OCI-LY7 (cell line): ENCODE measurements around the gene SUDS3. TPM values are rescaled to one million over a fixed set of nuclear protein-coding genes. Genes with fewer than 3 reads are reported as not detected.

Experiments
- BruUV-seq: library from RNA; stranded (reverse); fragments of 400-500 nt; replicated peaks from 2 replicates; lab custom pipeline; 2021; lab: Mats Ljungman, UMichigan
- CTCF ChIA-PET: fragments of 300-600 bp; sonication (Branson Sonifier 250); formaldehyde crosslinking; loops from one replicate; lab custom pipeline; 2022; ENCODE audit warnings: antibody characterized with exemption; ENCODE audit not compliant: unreplicated experiment; lab: Charles Lee
- POLR2A ChIA-PET: fragments of 300-600 bp; sonication (Branson Sonifier 250); formaldehyde crosslinking; loops from one replicate; lab custom pipeline; 2022; ENCODE audit warnings: antibody characterized with exemption; lab: Charles Lee
- DNase-seq: peaks from one replicate; pipeline ENCODE4 v3.0.0-alpha.2; 2015; ENCODE audit warnings: low spot score
- H2AFZ ChIP-seq: fragments of 200-600 bp; sonication (generic), shearing (Covaris generic); 2 replicates; pipeline ENCODE4 v1.6.1; 2014; ENCODE audit warnings: mild to moderate bottlenecking, antibody characterized with exemption, low read length, moderate library complexity
- H3K27ac ChIP-seq: fragments of 200-600 bp; sonication (generic); 2 replicates; pipeline ENCODE4 v1.5.1; 2014; ENCODE audit warnings: mixed run types, low read depth, mild to moderate bottlenecking, moderate library complexity, low read length, inconsistent platforms; ENCODE audit not compliant: poor library complexity, severe bottlenecking
- H3K36me3 ChIP-seq: fragments of 200-600 bp; sonication (generic); 2 replicates; pipeline ENCODE4 v1.6.1; 2014; ENCODE audit warnings: mild to moderate bottlenecking, antibody characterized with exemption, low read length, moderate library complexity, mixed read lengths; ENCODE audit not compliant: insufficient read depth
- H3K4me1 ChIP-seq: fragments of 200-600 bp; sonication (generic); 2 replicates; pipeline ENCODE4 v1.5.1; 2014; ENCODE audit warnings: mild to moderate bottlenecking, low read length; ENCODE audit not compliant: insufficient read depth, poor library complexity, severe bottlenecking
- H3K4me2 ChIP-seq: fragments of 200-600 bp; sonication (generic); 2 replicates; pipeline ENCODE4 v1.6.1; 2014; ENCODE audit warnings: mild to moderate bottlenecking, low read length
- H3K4me3 ChIP-seq: fragments of 200-600 bp; sonication (generic); 2 replicates; pipeline ENCODE4 v1.5.1; 2014; ENCODE audit warnings: mild to moderate bottlenecking, low read depth, low read length; ENCODE audit not compliant: poor library complexity, severe bottlenecking
- H3K79me2 ChIP-seq: fragments of 200-600 bp; sonication (generic); 2 replicates; pipeline ENCODE4 v1.6.1; 2016; ENCODE audit warnings: low read depth, mild to moderate bottlenecking, low read length, moderate library complexity, mixed read lengths; ENCODE audit not compliant: insufficient read depth
- H3K9me2 ChIP-seq: fragments of 200-600 bp; sonication (generic); 2 replicates; pipeline ENCODE4 v1.6.1; 2016; ENCODE audit warnings: mild to moderate bottlenecking, low read length, mixed read lengths; ENCODE audit not compliant: insufficient read depth
- H3K9me3 ChIP-seq: fragments of 200-600 bp; sonication (generic); 2 replicates; pipeline ENCODE4 v1.6.1; 2014; ENCODE audit warnings: mild to moderate bottlenecking, mixed run types, low read length, mixed read lengths
- H4K20me1 ChIP-seq: fragments of 200-600 bp; sonication (generic); 2 replicates; pipeline ENCODE4 v1.6.1; 2014; ENCODE audit warnings: mild to moderate bottlenecking, antibody characterized with exemption, low read length, moderate library complexity, mixed read lengths; ENCODE audit not compliant: insufficient read depth
- EZH2phosphoT487 ChIP-seq: fragments of 200-600 bp; sonication (generic); IDR thresholded peaks from 2 replicates; pipeline ENCODE4 v1.6.1; 2018; ENCODE audit warnings: low read depth, borderline replicate concordance, mild to moderate bottlenecking, mixed run types, antibody characterized with exemption, low read length, moderate library complexity, mixed read lengths
- intact Hi-C: fragments of 100-400 bp; cut with micrococcal nuclease; formaldehyde crosslinking; loops from one replicate; pipeline ENCODE4 v1.10.0; 2022; ENCODE audit not compliant: unreplicated experiment
- total RNA-seq, 2 experiments: library from RNA; depleted of rRNA in 1 of 2; stranded (reverse); fragments of >200 nt in 1 of 2; shearing (Covaris generic) in 1 of 2; gene quantifications; 2 replicates each; pipeline ENCODE4 v1.2.3, GENCODE V29; 2014 to 2022
- TF ChIP-seq, protein P1 (sequence below): fragments of 200-600 bp; sonication (generic); conservative IDR thresholded peaks from 2 replicates; pipeline ENCODE4 v1.5.1; 2014; ENCODE audit warnings: mild to moderate bottlenecking, antibody characterized with exemption, low read length, moderate library complexity, mixed read lengths

Gene SUDS3
- total RNA-seq, 2 experiments from 2014 or later, result 34.4 to 39.1 TPM

DNA sequence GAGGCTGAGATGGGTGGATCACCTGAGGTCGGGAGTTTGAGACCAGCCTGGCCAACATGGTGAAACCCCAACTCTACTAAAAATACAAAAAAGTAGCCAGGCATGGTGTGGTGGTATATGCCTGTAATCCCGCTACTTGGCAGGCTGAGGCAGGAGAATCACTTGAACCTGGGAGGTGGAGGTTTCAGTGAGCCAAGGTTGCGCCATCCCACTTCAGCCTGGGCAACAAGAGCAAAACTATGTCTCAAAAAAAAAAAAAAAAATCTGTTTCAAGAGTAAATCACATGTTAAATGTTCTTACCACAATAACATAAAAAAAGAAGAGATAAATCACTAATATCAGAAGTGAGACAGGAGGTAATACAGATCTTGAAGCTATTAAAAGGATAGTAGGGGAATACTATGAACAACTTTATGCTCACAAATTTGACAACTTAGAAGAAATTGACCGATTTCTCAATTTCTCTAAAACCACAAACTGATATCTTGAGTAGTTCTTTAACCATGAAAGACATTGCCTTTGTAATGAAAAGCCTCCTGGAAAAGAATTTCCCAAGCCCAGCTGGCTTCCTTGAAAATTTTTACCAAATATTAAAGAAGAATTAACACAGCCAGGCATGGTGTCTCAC is 41.3 kb upstream of the SUDS3 start:
- POLR2A ChIA-PET, result interaction anchor here (0.7 kb wide), 1 partner anchor 43 kb away, joined by 4 read pairs; no protein-coding TSS in a partner anchor
- BruUV-seq, result no TSS peak
- H2AFZ ChIP-seq, result no peak overlapping the region
- H3K4me1 ChIP-seq, result peaks cover 11% of the 10 kb centered on the region
- H3K27ac ChIP-seq, result no peak overlapping the region
- CTCF ChIA-PET, result no interaction called here
- H4K20me1 ChIP-seq, result 0 out of 2 replicates have a peak, but pooled peaks cover 3% of the 10 kb centered on the region
- no peaks in the 10 kb centered on the region for H3K9me3 ChIP-seq
- peaks cover 11% of the 10 kb centered on the region for H3K36me3 ChIP-seq
- peaks cover 34% of the 10 kb centered on the region; the same call in 1 of the 2 replicates for H3K79me2 ChIP-seq
- H3K4me3 ChIP-seq, result no peak overlapping the region
- no peak for TF ChIP-seq EZH2phosphoT487
- TF ChIP-seq, protein P1, sequence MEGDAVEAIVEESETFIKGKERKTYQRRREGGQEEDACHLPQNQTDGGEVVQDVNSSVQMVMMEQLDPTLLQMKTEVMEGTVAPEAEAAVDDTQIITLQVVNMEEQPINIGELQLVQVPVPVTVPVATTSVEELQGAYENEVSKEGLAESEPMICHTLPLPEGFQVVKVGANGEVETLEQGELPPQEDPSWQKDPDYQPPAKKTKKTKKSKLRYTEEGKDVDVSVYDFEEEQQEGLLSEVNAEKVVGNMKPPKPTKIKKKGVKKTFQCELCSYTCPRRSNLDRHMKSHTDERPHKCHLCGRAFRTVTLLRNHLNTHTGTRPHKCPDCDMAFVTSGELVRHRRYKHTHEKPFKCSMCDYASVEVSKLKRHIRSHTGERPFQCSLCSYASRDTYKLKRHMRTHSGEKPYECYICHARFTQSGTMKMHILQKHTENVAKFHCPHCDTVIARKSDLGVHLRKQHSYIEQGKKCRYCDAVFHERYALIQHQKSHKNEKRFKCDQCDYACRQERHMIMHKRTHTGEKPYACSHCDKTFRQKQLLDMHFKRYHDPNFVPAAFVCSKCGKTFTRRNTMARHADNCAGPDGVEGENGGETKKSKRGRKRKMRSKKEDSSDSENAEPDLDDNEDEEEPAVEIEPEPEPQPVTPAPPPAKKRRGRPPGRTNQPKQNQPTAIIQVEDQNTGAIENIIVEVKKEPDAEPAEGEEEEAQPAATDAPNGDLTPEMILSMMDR, result no peak
- intact Hi-C loops, result no loop called here
- no peaks in the 10 kb centered on the region for H3K9me2 ChIP-seq
- no peak for DNase-seq
- H3K4me2 ChIP-seq, result no peak overlapping the region

DNA sequence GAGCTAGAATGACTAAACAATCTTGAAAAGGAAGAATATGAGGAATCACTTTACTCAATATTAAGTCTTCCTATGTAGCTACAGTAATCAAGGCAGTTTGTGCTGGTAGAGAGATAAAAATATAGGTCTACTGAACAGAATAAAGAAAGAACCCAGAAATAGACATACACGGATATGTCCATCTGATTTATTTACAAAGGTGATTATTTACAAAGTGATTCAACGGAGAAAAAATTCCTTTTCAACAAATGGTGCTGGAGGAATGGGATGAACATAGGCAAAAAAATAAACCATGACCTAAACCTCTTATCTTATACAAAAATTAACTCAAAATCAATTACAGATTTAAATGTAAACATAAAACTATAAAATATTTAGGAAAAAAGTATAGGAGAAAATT is 40.2 kb upstream of the SUDS3 start:
- BruUV-seq, result no TSS peak
- no peak for DNase-seq
- H3K9me2 ChIP-seq, result no peaks in the 10 kb centered on the region
- no peak overlapping the region for H2AFZ ChIP-seq
- intact Hi-C loops, result no loop called here
- TF ChIP-seq EZH2phosphoT487, result no peak
- TF ChIP-seq, protein P1, result no peak
- ChIA-PET POLR2A (interaction anchor here (1.4 kb wide), 1 partner anchor 10 kb away, joined by 4 read pairs; no protein-coding TSS in a partner anchor), CTCF (no interaction called here)
- no peak overlapping the region for H3K4me3 ChIP-seq
- no peak overlapping the region for H3K27ac ChIP-seq
- H4K20me1 ChIP-seq, result 0 out of 2 replicates have a peak, but pooled peaks cover 3% of the 10 kb centered on the region
- H3K4me2 ChIP-seq, result no peak overlapping the region
- H3K36me3 ChIP-seq, result peaks cover 11% of the 10 kb centered on the region
- no peaks in the 10 kb centered on the region for H3K9me3 ChIP-seq
- H3K79me2 ChIP-seq, result peaks cover 34% of the 10 kb centered on the region; the same call in 1 of the 2 replicates
- H3K4me1 ChIP-seq, result peaks cover under 1% of the 10 kb centered on the region
